Measurements from ENCODE around the gene CCDC186.

- TF ChIP-seq CTCF (IDR thresholded peaks at IDR 0.05) (no peak), EZH2 (IDR thresholded peaks at IDR 0.05) (no peak), EZH2phosphoT487 (IDR thresholded peaks at IDR 0.05) (no peak)
Observed at GRCh38 chr10:114095559-114096337, 78.3 kb downstream of the CCDC186 start.
